Stimulated activated CD8-positive, alpha-beta memory T cell treated with anti-CD3 and anti-CD28 coated beads, Interleukin-4, amount 100 ng/mL, for 24 hours (primary cell): ENCODE measurements around the gene CD44.

ENCODE experiments used
- DNase-seq: peaks from one replicate; pipeline ENCODE4 v3.0.0-alpha.2; 2020; ENCODE audit warnings: low read depth

The CD44 gene

DNA sequence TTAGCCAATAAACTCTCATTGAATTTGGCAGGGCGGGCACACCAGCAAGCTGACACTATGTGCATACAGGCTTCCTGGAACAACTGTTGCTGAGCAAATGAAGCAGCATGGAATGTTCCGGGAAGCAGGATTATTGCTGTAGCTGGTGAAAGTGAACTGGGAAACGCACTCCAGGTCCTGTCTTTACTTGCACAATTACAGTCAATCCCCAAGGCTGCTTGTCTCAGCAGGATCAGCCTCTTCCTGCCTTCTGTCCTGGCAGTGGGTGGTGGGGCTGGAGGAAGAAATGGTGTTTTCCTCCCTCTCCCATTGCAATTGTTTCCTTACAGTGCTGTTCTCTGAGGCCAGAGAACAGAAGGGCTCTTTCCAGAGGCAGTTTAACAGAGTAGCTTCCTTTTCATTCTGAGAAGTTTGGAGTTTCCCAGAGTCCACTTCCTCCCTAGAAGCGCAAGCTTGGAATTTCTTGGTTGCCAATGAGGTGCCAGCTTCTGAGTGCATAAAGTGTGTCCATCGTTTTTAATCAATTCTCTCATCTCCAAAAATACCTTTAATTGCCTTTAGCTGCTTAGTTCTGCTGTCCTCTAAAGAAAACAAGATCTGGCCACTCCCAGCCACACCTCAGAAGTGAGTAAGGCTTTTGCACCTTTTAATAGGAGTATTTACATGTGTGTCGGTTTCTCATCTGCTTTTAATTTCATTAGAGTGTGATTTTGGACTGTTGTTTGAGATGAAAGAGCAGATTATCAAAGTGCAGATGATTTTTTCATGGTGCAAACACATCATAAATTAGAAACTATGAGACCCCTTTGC, 19.9 kb downstream of the CD44 start:
- no peak for DNase-seq

DNA sequence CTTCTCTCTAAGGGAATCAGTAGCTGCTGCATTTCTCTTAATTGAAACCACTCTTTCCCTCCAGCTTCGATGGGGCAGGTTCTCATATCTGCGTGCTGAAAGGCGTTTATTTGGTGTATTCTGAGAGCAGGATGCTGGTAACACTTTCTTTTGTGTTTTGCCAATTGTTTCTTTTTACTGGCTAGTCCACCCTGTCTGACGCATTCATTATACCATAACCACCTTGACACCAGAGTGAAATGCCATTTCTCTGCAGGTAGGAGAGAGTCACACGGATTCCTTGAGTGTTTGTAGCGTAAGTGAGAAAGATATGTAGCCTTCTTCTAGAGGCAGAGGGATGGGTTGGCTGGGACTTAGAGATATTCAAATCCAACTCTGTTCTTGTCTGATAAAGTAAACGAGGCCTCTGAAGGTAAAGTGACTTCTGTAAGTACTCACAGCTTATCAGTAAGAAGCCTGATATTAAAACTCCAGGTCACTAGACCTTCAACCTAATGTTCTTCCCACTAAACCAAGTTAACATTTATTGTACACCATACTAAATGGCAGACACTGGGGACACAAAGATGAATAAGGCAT, 21.4 kb downstream of the CD44 start:
- DNase-seq, result no peak

DNA sequence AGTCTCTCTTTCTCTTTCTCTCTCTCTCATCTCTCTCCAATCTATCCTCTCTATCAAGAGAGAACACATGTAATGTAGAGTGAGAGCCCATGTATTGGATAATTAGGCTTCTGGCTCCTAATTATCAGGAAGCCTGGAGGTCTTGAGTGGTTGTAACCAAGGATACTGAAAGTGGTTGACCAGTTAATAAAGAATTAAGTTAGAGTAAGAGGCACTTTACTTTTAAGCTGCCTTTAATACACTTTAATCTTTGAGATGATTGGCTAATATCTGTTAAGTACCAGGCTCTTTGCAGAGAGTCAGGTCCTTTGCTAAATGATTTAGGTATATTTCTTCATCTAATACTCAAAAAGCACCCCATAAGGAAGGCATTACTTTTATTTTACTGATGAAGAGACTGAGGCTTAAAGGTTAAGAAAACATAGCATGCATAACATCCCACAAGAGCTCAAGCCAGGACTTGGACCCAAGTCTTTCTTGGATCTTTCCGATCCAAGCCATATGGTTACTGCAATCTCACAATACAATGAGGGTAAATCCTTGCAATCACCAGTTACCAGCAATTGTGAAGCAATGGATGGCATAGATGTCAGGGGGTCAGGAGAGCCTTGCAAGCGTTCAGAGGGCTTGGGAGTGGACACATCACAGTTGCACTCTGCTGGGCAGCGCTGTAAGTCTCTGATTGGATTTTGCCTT, 22.1 kb downstream of the CD44 start:
- no peak for DNase-seq

DNA sequence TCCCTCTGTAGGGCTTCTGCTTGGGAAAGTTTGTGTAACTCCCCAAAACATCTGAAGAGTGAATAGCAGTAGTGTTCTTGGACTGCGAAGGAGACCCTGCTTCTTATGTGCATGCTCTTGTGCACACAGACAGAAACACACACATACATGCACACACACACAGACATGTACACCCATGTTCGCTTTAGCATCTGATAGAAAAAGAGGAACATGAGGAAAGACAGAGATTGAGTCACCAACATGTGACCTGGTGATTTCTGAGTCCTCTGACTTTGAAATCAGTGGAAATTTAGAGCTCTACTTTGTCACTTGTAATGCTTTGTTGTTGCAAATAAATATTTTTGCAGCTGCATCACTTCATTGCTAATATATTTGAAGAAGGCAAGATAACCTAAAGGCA, 23.8 kb downstream of the CD44 start:
- no peak for DNase-seq

DNA sequence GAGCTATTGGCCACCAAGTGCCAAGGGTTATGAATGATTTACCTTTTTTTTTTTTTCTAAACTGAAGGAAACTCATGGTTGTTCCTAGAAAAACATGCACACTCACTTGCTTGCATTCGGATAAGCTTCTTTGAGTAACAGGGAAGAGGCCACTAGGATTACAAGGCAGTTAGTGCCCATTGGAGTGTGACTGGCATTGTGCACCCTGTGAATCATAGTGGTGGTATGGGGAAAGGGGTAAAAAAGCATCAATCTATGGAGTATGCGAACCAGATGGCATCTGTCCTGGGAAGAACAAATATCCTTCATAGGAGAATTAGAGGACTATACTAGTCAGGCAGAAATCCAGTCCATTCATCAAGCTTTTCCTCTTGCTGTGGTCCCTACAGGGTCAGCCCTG, 24.2 kb downstream of the CD44 start:
- no peak for DNase-seq

DNA sequence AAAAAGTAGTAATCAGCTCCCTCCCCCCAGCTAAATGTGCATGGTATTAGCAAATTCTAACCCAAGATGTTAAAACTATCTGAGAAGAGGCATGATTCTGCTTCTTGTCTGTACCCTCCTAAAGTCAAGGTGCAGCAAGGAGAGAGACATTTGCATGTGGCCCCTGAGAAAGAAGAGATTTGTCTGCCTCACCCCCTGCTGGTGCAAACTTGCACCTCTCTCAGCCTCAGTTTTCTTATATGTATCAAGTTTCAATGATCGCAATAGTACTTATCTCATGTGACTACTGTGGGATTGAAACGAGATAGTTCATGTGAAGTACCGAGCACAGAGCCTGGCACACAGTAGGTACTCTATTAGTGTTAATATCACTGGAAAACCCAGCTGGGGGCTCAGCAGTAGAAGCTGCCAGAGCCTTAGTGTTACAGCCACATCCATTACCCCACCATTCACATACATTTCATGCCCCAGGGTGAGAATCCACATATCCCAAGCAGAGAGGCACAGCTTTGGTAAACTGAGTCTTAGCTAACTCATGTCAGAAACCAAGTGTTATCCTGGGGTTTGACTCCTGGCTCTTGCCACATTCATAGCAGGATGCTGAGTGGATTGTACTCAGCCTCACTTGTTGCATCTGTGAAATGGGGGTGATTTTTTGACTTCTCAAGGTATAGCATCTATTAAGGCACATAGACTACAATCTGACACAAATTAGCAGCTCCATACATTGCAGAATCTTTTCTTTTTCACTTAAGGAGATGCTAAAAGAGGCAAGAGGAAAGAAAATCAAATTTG, 24.9 kb downstream of the CD44 start:
- no peak for DNase-seq

DNA sequence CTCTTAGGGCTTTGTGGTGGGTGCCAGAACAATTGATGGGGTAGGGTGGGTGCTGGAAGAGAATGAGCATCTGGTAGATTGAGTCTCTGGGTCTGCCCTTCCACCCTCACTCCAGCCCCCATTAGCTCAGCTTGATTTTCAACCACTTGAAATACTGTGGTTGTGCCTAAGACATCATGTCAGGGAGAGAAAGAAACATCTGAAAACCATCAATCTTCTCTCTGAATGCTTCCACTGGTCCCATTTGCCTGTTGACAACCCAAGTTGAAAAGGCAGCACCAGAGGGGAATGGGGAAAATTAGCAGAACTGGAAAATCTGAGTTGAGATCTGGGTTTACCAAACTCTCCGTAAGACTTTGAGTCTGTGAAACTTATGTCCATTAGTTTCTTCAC, 26.1 kb downstream of the CD44 start:
- DNase-seq, result no peak

DNA sequence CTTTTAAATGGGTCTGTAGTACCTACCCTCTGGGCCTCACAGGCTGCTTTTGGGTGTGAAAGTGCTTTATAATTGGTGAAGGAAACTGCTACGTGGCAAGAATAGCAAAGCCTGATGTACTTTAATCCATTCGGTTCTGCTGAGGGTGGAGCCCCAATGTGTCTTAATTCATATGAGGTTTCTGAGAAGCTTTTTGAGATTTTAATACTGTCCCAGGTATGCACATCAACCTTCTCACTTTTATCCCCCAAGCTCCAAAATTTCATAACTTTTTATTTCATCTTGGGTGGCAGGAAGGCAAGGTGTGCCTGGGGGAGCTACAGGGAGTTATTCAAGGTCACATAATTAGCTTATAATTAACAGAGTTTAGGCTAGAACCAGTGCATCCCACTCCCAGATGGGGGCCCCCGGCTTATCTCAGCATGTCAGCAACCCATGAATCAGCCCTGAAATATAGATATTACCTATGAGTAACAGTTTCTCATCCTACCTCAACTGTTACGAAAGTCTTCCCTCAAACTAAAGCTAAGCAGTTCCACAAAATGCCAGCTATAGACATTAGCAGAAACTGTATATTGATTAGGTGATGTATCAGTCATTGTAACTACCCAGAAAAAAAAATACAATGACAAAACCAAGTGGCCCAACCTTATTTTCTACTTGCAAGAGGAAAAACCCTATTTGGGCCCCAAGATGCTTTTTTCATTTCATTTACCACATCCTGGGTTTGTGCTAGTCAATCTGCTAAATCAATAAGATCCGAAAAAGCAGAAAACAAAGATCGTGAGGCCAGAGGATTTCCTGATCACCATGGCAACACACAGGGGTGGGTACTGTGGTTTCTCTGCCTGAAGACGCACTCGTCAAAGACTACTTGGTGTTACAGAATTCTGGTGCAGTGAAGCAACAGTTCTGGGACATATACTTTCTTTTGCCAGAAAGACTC, 26.7 kb downstream of the CD44 start:
- peak; percentile 66 for DNase-seq

DNA sequence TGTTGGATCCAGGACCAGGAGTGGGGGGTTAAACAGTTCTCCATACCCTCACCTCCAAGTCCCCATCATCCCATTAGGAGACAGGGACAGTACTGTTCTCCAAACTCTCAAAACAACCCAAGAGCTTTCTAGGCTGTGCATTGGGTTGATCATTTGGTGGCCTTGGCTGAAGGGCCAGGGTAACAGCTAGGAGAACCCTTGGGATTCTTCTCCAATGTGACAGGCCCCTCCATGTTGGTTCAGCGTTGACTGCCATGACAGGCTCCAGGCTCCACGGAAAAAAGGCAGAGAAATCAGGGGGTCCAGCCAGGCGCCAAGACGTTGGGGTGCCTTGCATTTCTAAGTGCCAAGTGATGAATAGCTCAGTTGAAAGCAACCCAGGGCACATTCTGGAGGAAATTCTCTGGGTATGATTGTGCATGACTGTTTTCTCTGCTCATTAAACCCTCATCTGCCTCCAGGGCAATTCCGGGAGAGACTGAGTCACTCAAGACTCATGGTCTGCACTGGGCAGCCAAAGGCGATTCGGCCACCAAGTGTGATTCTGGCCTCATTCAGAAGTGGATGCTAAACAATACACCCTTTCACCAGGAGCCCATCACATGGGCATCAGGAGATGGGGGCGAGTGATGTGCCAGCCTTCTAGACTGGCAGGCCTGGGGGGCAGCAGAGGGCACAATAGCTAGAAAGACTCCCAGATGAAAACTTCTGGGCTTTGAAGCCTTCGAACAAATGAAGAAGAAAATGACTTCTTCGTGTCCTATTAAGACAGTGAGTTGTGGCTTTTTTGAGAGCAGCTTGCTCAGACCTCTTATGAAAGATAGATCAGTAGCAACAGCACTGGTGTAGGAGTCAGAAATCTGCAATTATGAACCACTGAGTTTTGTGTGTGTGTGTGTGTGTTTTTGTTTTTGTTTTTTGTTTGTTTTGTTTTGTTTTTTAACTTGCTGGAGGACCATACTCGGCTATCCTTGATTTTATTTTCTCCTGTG, 27.7 kb downstream of the CD44 start:
- DNase-seq, result no peak

DNA sequence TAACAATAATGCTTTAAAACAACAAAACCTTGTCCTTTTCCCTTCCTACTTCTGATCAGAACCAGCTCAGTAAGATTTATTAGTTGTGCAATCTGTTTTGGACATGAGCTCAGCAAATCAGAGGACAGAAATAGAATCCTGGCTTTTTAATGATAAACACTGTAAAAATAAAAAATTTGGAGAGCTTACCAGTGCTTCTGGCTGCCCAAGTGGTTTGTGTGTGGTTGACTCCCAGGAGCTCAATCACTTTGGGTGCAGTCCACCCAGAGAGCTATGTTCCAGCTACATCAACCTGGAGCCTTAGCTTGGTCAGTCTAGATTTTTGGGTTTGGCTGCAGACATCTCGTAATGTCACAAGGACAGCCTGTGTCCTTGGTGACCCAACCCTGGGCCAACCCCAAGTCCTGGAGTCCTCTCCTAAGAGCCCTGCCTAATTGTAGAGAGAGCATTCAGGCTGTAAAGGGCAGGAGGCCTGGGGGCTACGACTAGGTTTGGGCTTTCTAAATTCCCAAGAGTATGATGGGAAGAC, 28.5 kb downstream of the CD44 start:
- DNase-seq, result no peak

DNA sequence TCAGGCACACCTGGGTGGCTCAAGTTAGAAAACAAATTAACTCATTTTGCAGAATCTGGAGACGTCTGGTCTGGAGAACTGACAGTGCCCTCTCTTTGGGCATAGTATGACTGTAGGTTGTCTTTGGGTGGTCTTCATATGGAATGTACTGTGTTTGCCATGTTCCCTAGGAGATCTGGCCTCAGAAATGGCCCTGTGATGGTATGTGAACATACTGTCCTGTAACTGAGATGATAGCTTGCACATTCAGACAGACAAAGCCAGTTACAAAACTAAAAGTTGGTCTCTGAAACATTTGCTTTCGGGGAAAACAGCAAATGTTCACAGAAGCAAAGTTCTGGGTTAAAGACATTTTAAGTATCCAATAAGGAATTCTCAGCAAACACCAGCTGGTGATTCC, 29.7 kb downstream of the CD44 start:
- DNase-seq, result no peak

DNA sequence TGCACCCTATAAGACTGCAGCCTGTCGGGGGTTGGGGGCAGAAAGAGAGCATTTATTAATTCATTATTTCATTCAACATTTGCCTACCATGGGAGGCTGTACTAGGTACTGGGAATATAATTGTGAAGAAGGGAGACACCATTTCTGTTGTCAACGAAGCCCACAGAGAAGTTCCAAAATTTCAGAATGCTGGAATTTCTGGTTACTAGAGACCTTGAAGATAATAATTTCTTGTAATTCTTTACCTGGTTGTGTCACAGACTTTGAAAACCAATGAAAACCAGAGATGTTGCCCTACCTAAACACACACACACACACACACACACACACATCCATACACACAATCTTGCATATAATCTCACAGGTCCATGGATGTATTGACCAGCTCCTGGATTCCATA, 30.1 kb downstream of the CD44 start:
- no peak for DNase-seq

DNA sequence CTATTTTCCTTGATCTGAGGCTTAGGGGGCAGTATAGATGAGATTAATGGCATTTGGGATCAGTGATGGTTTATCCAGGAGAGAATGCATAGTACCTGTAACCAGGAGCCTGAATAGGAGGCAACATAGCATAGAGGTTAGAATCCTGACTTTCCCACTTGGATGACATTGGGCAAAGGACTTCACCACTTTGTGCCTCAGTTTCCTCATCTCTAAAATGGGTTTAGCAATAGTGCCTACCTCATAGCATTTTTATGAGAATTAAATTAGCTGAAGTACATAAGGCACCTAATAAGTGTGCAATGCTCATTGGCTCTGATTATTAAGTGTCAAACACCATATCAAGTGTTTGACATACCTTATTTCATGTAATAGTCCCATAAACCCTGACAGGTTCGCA, 30.8 kb downstream of the CD44 start:
- no peak for DNase-seq

DNA sequence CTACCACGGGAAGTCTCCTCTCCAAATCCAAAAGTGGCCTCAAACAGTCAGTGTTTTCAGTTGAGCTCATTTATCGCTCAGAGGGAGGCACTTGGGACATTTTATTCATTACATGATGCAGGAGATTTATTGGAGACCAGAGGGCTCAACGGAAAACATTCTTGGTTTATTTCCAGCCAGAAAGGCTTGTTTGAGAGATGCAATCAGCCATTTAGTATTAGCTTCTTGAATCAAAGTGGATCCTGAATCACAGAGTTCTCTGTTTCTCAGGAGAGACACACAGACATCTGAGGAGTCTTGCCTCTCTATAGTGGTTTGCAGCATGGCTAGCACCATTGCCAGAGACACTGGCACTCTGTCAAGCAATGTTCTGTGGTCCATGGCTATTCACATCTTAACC, 31.5 kb downstream of the CD44 start:
- DNase-seq, result no peak

DNA sequence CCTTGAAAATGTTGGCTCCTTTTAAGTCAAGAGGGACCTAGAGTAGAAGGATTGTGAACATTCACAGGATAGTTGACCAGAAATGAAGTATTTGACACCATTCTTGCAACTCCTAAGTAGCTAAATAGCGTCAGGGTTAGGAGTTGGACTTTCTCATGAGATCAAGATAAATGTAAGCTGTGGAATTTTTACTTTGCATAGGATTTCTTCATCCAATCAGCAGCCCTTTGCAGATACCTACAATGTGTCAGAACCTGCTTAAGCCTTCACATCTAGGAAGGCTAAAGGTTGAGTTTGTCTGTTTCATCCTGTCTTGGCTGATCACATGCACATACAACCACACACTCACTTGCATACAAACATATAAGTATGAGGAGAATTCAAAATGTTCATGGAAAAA, 32.3 kb downstream of the CD44 start:
- DNase-seq, result no peak

DNA sequence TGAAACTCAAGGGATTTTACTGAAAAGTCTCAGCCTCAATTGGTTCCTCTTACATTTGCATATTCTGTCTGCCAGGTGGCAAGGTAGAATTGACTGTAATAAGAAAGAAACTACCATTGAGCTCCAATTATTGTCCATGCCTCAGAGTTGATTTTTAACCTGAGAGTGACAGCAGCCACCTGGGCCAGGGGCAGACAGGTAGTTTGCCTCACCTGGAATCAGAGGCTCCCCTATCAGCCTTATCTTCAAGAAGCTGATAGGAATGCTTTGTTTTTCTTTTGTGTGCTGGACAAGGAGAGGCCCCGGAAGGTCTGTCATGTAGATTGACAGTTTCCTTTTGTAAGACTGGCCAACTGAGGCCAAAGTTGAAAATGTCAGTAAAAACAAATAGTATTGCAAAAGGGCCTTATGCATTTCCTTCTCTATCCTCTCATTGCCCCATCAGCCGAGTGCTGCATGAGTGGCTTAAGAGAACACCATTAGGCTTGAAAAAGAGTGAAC, 34.1 kb downstream of the CD44 start:
- no peak for DNase-seq

DNA sequence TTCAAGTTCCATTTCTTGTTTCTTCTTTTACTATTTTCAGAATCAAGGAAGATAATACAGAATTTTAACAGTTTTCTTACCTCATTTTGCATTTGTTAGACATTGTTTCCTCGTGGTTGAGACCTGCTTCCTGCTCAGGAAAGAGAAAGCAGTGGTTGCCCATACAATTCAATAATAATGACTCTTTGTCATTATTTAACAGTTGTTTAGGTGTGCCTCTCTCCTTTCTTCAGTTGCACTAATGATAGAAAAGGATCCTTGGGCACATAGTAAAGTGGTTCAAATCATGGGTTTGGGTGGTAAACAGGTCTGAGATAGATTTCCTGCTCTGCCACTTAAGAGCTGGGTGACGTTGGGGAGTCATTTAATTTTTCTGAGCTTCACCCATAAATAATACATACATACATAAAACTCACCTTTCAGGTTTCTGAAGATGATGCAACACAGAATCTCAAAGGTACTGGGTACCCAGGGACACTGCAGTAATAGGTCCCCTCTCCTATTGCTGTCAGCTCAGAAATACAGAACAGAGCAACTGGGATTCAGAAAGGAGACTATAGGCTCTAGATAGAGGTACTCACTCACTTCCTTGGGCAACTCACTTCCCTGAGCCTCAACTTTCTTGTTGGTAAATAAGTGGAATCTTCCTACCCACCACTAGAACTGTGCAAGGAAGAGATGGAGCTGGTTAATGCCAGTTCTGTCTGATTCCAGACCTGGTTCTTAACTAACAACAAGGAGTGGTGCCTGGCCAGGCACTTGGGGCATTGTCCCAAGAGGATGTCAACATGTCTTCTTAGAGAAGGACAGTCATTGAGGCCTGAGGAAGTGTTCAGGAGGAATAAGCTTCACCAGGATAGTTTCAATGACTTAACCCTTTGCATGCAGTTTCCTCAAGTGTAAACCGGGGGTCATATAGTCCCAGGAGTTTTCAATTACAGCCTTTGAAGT, 34.9 kb downstream of the CD44 start:
- DNase-seq, result no peak

DNA sequence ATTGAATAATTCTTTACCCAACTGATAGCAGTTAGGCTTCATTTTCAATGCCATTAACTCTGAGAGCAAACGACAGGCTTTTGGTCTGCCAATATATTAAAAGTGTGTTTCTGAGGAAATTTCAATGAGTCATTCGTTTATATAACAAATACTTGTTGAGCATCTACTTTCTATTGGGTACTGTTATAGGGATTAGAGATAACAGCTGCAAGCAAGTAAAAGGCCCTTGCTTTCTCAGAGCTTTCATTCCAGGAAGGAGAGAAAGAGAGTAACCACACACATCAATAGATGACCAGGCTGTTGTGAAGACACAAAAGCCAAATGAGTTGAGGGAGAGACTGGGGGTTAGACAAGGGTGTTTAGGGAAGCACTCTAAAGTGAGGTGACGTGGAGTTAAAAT, 35.7 kb downstream of the CD44 start:
- DNase-seq, result no peak

DNA sequence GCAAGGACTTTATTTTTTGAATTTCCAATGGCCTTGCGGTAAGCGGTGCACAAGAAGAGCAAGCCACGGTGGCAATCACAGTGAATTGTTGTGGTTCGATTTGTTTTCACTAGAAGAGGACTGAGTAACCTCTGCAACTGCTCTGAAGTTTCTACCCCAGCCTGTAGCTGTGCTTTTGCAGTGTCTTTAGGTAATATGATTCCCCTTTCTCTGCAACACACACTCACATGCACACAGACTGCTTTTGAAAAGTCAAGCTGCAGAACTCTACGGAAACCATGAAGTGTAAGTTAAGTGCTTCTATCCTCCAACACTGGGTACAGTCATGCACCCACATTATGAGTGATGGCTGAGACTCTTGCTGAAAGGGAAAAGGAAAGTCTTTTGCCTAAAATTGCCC, 38.4 kb downstream of the CD44 start:
- no peak for DNase-seq
